Urinary bladder (tissue), 4 donors: ENCODE measurements around the gene ITPR2. TPM values are rescaled to one million over a fixed set of nuclear protein-coding genes. Genes with fewer than 3 reads are reported as not detected.

Experiments used
- DNase-seq: peaks from one replicate; pipeline ENCODE4 v3.0.0-alpha.2; 2015; ENCODE audit errors: extremely low spot score
- H3K27ac ChIP-seq: one replicate; pipeline ENCODE4 v1.5.1; 2013; ENCODE audit warnings: low read depth, mild to moderate bottlenecking, moderate library complexity
- H3K36me3 ChIP-seq: one replicate; pipeline ENCODE4 v1.6.1; 2013; ENCODE audit warnings: mild to moderate bottlenecking, moderate library complexity; ENCODE audit not compliant: insufficient read depth
- H3K4me1 ChIP-seq: one replicate; pipeline ENCODE4 v1.6.1; 2013; ENCODE audit warnings: mild to moderate bottlenecking, moderate library complexity; ENCODE audit not compliant: insufficient read depth
- H3K4me3 ChIP-seq: one replicate; pipeline ENCODE4 v1.5.1; 2013; ENCODE audit warnings: low read depth, low read length
- WGBS: extraction: QIAGEN DNeasy Blood & Tissue Kit; methylation state at CpG from one replicate; pipeline ENCODE4 v1.1.7; 2013; 5-methylcytosine and 5-hydroxymethylcytosine counted together
- polyA plus RNA-seq: library from polyadenylated mRNA; stranded (reverse); fragments of 200-250 nt; gene quantifications from one replicate; pipeline ENCODE4 v1.2.3, GENCODE V29; 2013
- total RNA-seq: library from RNA; depleted of rRNA; stranded (reverse); fragments of >200 nt; gene quantifications from one replicate; pipeline ENCODE4 v1.2.3, GENCODE V29; 2014
- donor health status: healthy with polysubstance abuse.
- donor health status: healthy.

The ITPR2 gene
- total and polyA plus RNA-seq, 2 donors, result 5.6 to 48.2 TPM

GRCh38 chr12:26823390-26823789, 9.6 kb downstream of the ITPR2 start:
- H3K4me3 ChIP-seq, result no peak overlapping the region
- 91% methylated on average over 2 of the region's 2 CpGs for WGBS
- no peak overlapping the region for H3K27ac ChIP-seq
- no peaks in the 10 kb centered on the region for H3K36me3 ChIP-seq
- no peak for DNase-seq
- no peaks in the 10 kb centered on the region for H3K4me1 ChIP-seq

DNA sequence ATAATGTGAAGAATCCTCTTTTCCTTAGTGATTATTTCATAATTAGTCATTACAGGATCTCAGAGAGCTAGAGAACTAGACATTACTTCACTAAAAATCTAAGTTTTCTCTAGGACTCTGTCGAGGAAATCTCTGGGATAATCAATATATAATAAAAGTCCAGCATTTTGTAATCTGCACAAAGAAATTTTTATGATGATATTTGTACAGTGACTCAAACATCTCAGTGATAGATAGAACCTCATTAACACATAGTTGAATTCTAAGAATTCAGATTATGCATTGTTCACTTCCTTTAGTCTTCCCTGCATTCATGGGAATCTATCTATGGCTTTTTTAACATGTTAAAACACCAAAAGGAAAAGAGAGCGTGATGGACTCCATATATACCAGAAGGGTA, 11.0 kb downstream of the ITPR2 start:
- 91% methylated on average over 2 of the region's 2 CpGs for WGBS
- H3K27ac ChIP-seq, result no peak overlapping the region
- H3K4me1 ChIP-seq, result no peaks in the 10 kb centered on the region
- no peak overlapping the region for H3K4me3 ChIP-seq
- DNase-seq, result no peak
- H3K36me3 ChIP-seq, result no peaks in the 10 kb centered on the region

GRCh38 chr12:26821212-26821701, 11.7 kb downstream of the ITPR2 start:
- H3K27ac ChIP-seq, result no peak overlapping the region
- no peaks in the 10 kb centered on the region for H3K36me3 ChIP-seq
- WGBS, result 55% methylated on average over 4 of the region's 4 CpGs
- H3K4me3 ChIP-seq, result no peak overlapping the region
- no peaks in the 10 kb centered on the region for H3K4me1 ChIP-seq
- DNase-seq, result no peak

- H3K4me1 ChIP-seq, result no peaks in the 10 kb centered on the region
- no peak overlapping the region for H3K4me3 ChIP-seq
- no peak for DNase-seq
- H3K36me3 ChIP-seq, result no peaks in the 10 kb centered on the region
- H3K27ac ChIP-seq, result no peak overlapping the region
- WGBS, result 93% methylated on average over 2 of the region's 2 CpGs
Measured at GRCh38 chr12:26818636-26819035, 14.4 kb downstream of the ITPR2 start.

DNA sequence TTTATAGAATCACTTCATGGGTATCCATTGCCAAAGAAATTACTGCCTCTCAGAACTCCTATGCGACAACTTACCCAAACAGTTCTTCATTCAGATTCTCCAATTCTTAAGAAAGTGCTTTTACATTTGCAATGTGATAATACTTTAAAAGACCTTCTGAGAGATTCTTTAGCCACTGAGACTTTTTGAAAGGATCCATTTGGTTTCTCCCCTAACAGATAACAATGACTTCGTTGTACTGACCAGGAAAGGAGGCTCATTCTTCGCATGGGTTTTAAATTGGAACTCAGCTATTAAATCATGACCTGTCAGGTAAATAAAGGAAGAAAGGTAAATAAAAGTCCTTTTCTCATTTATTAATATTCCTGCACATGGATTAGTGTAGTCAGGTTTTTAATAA, 14.8 kb downstream of the ITPR2 start:
- H3K27ac ChIP-seq, result no peak overlapping the region
- WGBS, result 93% methylated on average over 3 of the region's 3 CpGs

GRCh38 chr12:26817183-26817591, 15.8 kb downstream of the ITPR2 start:
- Histone ChIP-seq H3K4me3 (no peak overlapping the region), H3K4me1 (no peaks in the 10 kb centered on the region), H3K36me3 (no peaks in the 10 kb centered on the region), H3K27ac (no peak overlapping the region)
- 85% methylated on average over 4 of the region's 4 CpGs for WGBS
- no peak for DNase-seq

More for the DNA sequence above, 14.8 kb downstream of the ITPR2 start:
- no peak for DNase-seq
- Histone ChIP-seq H3K36me3 (no peaks in the 10 kb centered on the region), H3K4me1 (no peaks in the 10 kb centered on the region), H3K4me3 (no peak overlapping the region)

GRCh38 chr12:26813812-26814211, 19.2 kb downstream of the ITPR2 start:
- H3K4me1 ChIP-seq, result no peaks in the 10 kb centered on the region
- H3K36me3 ChIP-seq, result no peaks in the 10 kb centered on the region
- no peak for DNase-seq
- no peak overlapping the region for H3K27ac ChIP-seq
- H3K4me3 ChIP-seq, result no peak overlapping the region
- WGBS, result 87% methylated on average over 7 of the region's 7 CpGs

DNA sequence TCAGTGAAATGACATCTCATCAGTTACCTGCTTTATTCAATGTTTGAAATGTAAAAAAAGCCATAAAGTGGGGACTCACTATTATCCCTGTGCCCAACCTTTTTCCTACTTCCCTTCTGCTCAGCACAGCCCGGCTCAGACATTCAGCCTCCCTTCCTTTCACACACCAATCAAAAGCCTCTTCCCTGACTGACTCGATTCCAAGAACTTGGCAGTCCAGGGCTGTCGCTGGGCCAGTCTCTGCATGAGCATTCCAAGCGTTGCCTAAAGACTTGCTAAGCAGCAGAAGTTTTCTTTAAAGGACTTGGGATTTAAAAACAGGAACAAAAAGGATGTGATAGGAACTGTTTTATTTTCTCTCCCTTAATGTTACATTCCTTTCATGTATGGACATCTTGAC, 22.7 kb downstream of the ITPR2 start:
- Histone ChIP-seq H3K36me3 (no peaks in the 10 kb centered on the region), H3K4me3 (no peak overlapping the region), H3K27ac (no peak overlapping the region), H3K4me1 (no peaks in the 10 kb centered on the region)
- no peak for DNase-seq
- 8% methylated on average over 4 of the region's 4 CpGs for WGBS

GRCh38 chr12:26809611-26810285, 23.2 kb downstream of the ITPR2 start:
- no peak for DNase-seq
- Histone ChIP-seq H3K4me3 (no peak overlapping the region), H3K27ac (no peak overlapping the region), H3K36me3 (no peaks in the 10 kb centered on the region), H3K4me1 (no peaks in the 10 kb centered on the region)
- 88% methylated on average over 6 of the region's 6 CpGs for WGBS

DNA sequence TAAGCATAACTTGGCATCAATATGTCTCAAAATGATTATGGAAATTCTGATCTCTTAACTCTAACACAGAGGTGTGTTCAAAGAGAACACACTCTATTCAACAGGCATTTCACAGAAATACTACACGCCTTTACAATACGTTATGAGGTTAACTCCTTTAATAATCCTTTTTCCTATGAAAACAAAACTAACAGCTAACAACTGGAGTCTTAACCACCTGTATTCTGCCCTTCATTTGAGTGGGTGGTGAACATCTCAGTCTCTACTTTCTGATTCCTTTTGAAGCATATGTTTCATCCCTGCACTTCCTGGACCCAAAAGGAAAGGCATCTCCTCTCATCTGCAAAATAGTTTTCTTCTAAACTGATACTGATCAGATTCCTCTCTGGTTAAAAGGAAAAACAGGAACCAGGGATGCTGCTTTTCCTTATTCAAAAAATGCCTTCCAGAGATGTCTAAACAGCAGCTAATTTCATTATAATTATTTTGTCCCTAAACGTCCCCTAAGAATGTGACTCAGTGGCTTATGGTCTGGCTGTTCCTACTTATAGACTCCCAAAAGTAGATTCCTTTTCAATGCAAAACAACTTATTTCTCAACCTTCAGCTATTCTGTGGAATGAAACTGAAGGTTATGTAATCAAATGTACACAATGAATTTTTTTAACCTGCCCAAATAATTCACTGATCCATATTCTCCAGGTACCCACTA, 24.1 kb downstream of the ITPR2 start:
- H3K4me1 ChIP-seq, result no peaks in the 10 kb centered on the region

GRCh38 chr12:26807292-26807691, 25.7 kb downstream of the ITPR2 start:
- 96% methylated on average over 1 of the region's 1 CpG for WGBS
- DNase-seq, result no peak
- H3K4me3 ChIP-seq, result no peak overlapping the region
- no peaks in the 10 kb centered on the region for H3K36me3 ChIP-seq
- H3K27ac ChIP-seq, result no peak overlapping the region
- no peaks in the 10 kb centered on the region for H3K4me1 ChIP-seq

More for the DNA sequence above, 24.1 kb downstream of the ITPR2 start:
- H3K27ac ChIP-seq, result no peak overlapping the region
- 83% methylated on average over 3 of the region's 3 CpGs for WGBS
- no peak overlapping the region for H3K4me3 ChIP-seq
- no peak for DNase-seq
- no peaks in the 10 kb centered on the region for H3K36me3 ChIP-seq

- 98% methylated on average over 5 of the region's 5 CpGs for WGBS
- DNase-seq, result no peak
- H3K36me3 ChIP-seq, result no peaks in the 10 kb centered on the region
Measured at GRCh38 chr12:26806556-26806955, 26.4 kb downstream of the ITPR2 start.

DNA sequence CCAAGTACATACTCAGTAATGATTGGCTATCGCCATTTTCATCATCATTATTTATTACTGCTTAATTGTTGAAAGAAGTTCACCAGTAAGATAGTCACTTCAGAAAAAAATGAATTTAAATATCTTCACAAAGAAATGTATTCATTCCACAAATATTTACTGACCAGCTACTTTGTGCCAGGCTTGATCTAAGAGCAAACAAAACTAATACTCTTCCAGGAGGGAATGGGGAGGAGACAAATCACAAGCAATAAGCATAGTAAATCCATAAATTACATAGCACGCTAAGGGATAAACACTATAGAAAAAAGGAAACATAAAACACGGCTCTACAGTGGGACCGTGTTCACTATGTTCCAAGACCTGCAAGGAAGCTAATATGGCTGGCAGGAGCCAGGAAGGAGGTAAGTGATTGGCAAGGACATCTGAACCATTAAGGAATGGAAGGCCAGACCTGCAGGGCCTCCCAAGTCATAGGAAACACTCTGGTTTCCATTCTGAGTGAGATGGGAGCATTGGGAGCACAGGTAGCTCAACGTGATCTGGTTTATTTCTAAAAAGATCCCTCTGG, 27.5 kb downstream of the ITPR2 start:
- DNase-seq, result no peak
- 89% methylated on average over 5 of the region's 5 CpGs for WGBS

More at GRCh38 chr12:26806556-26806955, 26.4 kb downstream of the ITPR2 start:
- no peak overlapping the region for H3K27ac ChIP-seq
- H3K4me3 ChIP-seq, result no peak overlapping the region
- H3K4me1 ChIP-seq, result no peaks in the 10 kb centered on the region

GRCh38 chr12:26803552-26803951, 29.4 kb downstream of the ITPR2 start:
- Histone ChIP-seq H3K4me3 (no peak overlapping the region), H3K4me1 (no peaks in the 10 kb centered on the region), H3K36me3 (no peaks in the 10 kb centered on the region), H3K27ac (no peak overlapping the region)
- 44% methylated on average over 2 of the region's 2 CpGs for WGBS
- no peak for DNase-seq

More for the DNA sequence above, 27.5 kb downstream of the ITPR2 start:
- no peaks in the 10 kb centered on the region for H3K4me1 ChIP-seq
- no peaks in the 10 kb centered on the region for H3K36me3 ChIP-seq
- H3K4me3 ChIP-seq, result no peak overlapping the region
- H3K27ac ChIP-seq, result no peak overlapping the region
